Lower lobe of right lung (tissue), 2 donors: ENCODE results near the gene HBG2. TPM values are rescaled to one million over a fixed set of nuclear protein-coding genes. Genes with fewer than 3 reads are reported as not detected.

Experiments used
- ATAC-seq, 2 donors: fragments of 200-7000 bp; cut with Tn5 transposase; one replicate each; pipeline ENCODE4 v1.9.1; 2020 to 2022; ENCODE audit warnings: mild to moderate bottlenecking in 2 of 2, moderate library complexity in 2 of 2
- DNase-seq: peaks from one replicate; pipeline ENCODE4 v3.0.0-alpha.2; 2020
- H3K27ac ChIP-seq: fragments of 200-600 bp; one replicate; pipeline ENCODE4 v1.8.0; 2022
- H3K27me3 ChIP-seq: fragments of 200-600 bp; one replicate; pipeline ENCODE4 v1.8.0; 2022; ENCODE audit warnings: low read depth
- H3K36me3 ChIP-seq: fragments of 200-600 bp; one replicate; pipeline ENCODE4 v1.8.0; 2022; ENCODE audit warnings: mild to moderate bottlenecking
- H3K4me1 ChIP-seq: fragments of 200-600 bp; one replicate; pipeline ENCODE4 v1.8.0; 2022
- H3K4me3 ChIP-seq: fragments of 200-600 bp; one replicate; pipeline ENCODE4 v1.8.0; 2022; ENCODE audit warnings: mild to moderate bottlenecking
- H3K9me3 ChIP-seq: fragments of 200-600 bp; one replicate; pipeline ENCODE4 v1.8.0; 2022
- CTCF ChIP-seq: fragments of 200-600 bp; IDR thresholded peaks from one replicate; pipeline ENCODE4 v1.8.0; 2022; ENCODE audit warnings: antibody characterized with exemption, mild to moderate bottlenecking
- intact Hi-C: fragments of 100-400 bp; cut with DNase I; formaldehyde crosslinking; loops from one replicate; pipeline ENCODE4 v1.11.0; 2022
- total RNA-seq: library from RNA; stranded (reverse); fragmentation: NEBNext Ultra II Directional; extraction: Animal tissue kit (Norgen Biotek cat#: 25700); gene quantifications from one replicate; pipeline ENCODE4 v1.2.1, GENCODE V29; 2021
- donor health status: DM: no; HTN: yes; CAD: no; lungs with severe emphysema.

HBG2 gene
- total RNA-seq, 1 donor from 2014 or later: 0.89 TPM

GRCh38 chr11:5240458-5240857, 14.1 kb downstream of the HBG2 start:
- ATAC-seq (no peak), DNase-seq (no peak)
- no peaks in the 10 kb centered on the region for H3K36me3 ChIP-seq
- TF ChIP-seq CTCF: no peak
- H3K9me3 ChIP-seq: no peaks in the 10 kb centered on the region
- H3K27ac ChIP-seq: no peak overlapping the region
- H3K27me3 ChIP-seq: no peaks in the 10 kb centered on the region
- intact Hi-C loops: no loop called here
- H3K4me3 ChIP-seq: no peak overlapping the region
- H3K4me1 ChIP-seq: no peaks in the 10 kb centered on the region

- ATAC-seq (no peak), DNase-seq (no peak)
- intact Hi-C loops: no loop called here
- Histone ChIP-seq H3K27me3 (no peaks in the 10 kb centered on the region), H3K36me3 (no peaks in the 10 kb centered on the region), H3K4me3 (no peak overlapping the region), H3K4me1 (no peaks in the 10 kb centered on the region), H3K27ac (no peak overlapping the region), H3K9me3 (no peaks in the 10 kb centered on the region)
- TF ChIP-seq CTCF: no peak
These were observed 14.5 kb downstream of the HBG2 start for GRCh38 chr11:5240056-5240455.

- no peak for DNase-seq
- Histone ChIP-seq H3K36me3 (no peaks in the 10 kb centered on the region), H3K27ac (no peak overlapping the region), H3K4me1 (no peaks in the 10 kb centered on the region), H3K9me3 (no peaks in the 10 kb centered on the region), H3K27me3 (no peaks in the 10 kb centered on the region), H3K4me3 (no peak overlapping the region)
- no peak for ATAC-seq
- TF ChIP-seq CTCF: no peak
- intact Hi-C loops: no loop called here
These were observed 15.5 kb downstream of the HBG2 start for GRCh38 chr11:5239046-5239445.

- Histone ChIP-seq H3K27ac (no peak overlapping the region), H3K27me3 (no peaks in the 10 kb centered on the region), H3K36me3 (no peaks in the 10 kb centered on the region), H3K4me3 (no peak overlapping the region), H3K9me3 (no peaks in the 10 kb centered on the region), H3K4me1 (no peaks in the 10 kb centered on the region)
- no peak for TF ChIP-seq CTCF
- ATAC-seq (no peak), DNase-seq (no peak)
- intact Hi-C loops: no loop called here
These were observed 16.1 kb downstream of the HBG2 start for GRCh38 chr11:5238486-5238885.

- TF ChIP-seq CTCF: no peak
- Histone ChIP-seq H3K4me3 (no peak overlapping the region), H3K4me1 (no peaks in the 10 kb centered on the region), H3K36me3 (no peaks in the 10 kb centered on the region), H3K9me3 (no peaks in the 10 kb centered on the region), H3K27me3 (no peaks in the 10 kb centered on the region), H3K27ac (no peak overlapping the region)
- ATAC-seq (no peak), DNase-seq (no peak)
- intact Hi-C loops: no loop called here
These were observed 17.2 kb downstream of the HBG2 start for GRCh38 chr11:5237420-5237819.
